Measurements from ENCODE around the gene R3HDM1. TPM values are rescaled to one million over a fixed set of nuclear protein-coding genes. Genes with fewer than 3 reads are reported as not detected.

Gene R3HDM1
- polyA plus RNA-seq, 1 donor from 2014 or later, result 30.3 TPM

DNA sequence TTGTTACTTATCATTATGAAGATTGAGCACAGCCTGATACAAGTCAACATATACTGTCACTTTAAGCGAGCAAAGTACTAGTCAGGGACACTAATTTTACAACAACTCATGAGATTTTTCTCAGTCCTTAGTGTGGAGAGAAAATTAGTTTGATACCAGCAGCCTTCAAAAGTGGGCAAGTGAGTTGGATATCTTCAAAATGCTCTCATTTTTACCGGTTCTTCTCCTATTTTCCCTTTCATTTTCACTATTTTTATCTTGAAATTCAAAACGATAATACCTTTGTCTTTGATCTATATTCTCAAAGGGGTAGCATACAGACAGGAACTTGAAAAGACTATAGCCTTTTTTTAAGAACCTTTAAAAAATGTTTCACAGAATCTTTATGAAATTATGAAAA, 158.4 kb downstream of the R3HDM1 start:
- H4K20me1 ChIP-seq (ENCODE audit: insufficient read depth), result no peaks in the 10 kb centered on the region
- H3F3A ChIP-seq (ENCODE audit: insufficient read depth, low read length, poor library complexity, severe bottlenecking), result no peaks in the 10 kb centered on the region
- no peaks in the 10 kb centered on the region for H3K79me2 ChIP-seq (replicated peaks; ENCODE audit: insufficient read depth, low read length)
- H3K27me3 ChIP-seq (ENCODE audit: insufficient read depth, low read depth, low read length), result no peaks in the 10 kb centered on the region
- H3K9me2 ChIP-seq (ENCODE audit: insufficient read depth, low read length), result no peaks in the 10 kb centered on the region
- no peak overlapping the region for H2AFZ ChIP-seq (ENCODE audit: low read depth, low read length)
- H3K4me2 ChIP-seq (ENCODE audit: low read length), result no peak overlapping the region
- no peak overlapping the region for H3K4me3 ChIP-seq (ENCODE audit: low read length)
- no peak overlapping the region for H3K9ac ChIP-seq (ENCODE audit: low read length)
- H3K27ac ChIP-seq (ENCODE audit: low read length), result no peak overlapping the region
- TF ChIP-seq CTCF (IDR thresholded peaks at IDR 0.05; ENCODE audit: poor library complexity, severe bottlenecking) (no peak), EP300 (conservative IDR thresholded peaks at IDR 0.05; ENCODE audit: poor library complexity, severe bottlenecking) (no peak), MXI1 (conservative IDR thresholded peaks at IDR 0.05; ENCODE audit: poor library complexity, severe bottlenecking) (no peak), TAF1 (IDR thresholded peaks at IDR 0.05; ENCODE audit: low read depth) (no peak)
- H3K36me3 ChIP-seq (ENCODE audit: insufficient read depth, low read length), result no peaks in the 10 kb centered on the region
- no peaks in the 10 kb centered on the region for H3K9me3 ChIP-seq (ENCODE audit: low read length)

DNA sequence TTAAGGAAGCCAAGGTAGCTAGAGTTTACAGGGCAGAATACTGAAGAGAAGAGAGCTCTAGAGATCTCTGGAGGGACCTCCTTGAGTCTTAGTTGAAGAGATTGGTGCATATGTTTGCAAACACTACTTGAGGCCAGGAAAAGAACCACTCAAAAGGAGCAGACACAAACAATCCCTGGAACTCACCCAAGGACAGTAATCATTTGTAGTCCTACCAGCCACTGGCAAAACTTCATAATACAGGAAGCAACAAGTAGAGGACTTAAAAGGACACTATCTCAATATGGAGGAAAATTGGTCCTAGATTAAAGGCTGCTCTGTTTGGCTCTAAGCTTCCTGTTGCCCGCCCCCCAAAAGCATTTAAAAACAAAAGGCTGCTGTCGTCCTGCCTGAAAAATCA, 163.4 kb downstream of the R3HDM1 start:
- Histone ChIP-seq H4K20me1 (ENCODE audit: insufficient read depth) (no peaks in the 10 kb centered on the region), H3K4me2 (ENCODE audit: low read length) (no peak overlapping the region), H3K9ac (ENCODE audit: low read length) (no peak overlapping the region), H3F3A (ENCODE audit: insufficient read depth, low read length, poor library complexity, severe bottlenecking) (no peaks in the 10 kb centered on the region), H2AFZ (ENCODE audit: low read depth, low read length) (no peak overlapping the region), H3K9me3 (ENCODE audit: low read length) (no peaks in the 10 kb centered on the region), H3K4me3 (ENCODE audit: low read length) (no peak overlapping the region), H3K27ac (ENCODE audit: low read length) (no peak overlapping the region), H3K27me3 (ENCODE audit: insufficient read depth, low read depth, low read length) (no peaks in the 10 kb centered on the region), H3K36me3 (ENCODE audit: insufficient read depth, low read length) (no peaks in the 10 kb centered on the region), H3K79me2 (replicated peaks; ENCODE audit: insufficient read depth, low read length) (no peaks in the 10 kb centered on the region), H3K9me2 (ENCODE audit: insufficient read depth, low read length) (no peaks in the 10 kb centered on the region)
- TF ChIP-seq EP300 (conservative IDR thresholded peaks at IDR 0.05; ENCODE audit: poor library complexity, severe bottlenecking) (no peak), TAF1 (IDR thresholded peaks at IDR 0.05; ENCODE audit: low read depth) (no peak), EZH2 (IDR thresholded peaks at IDR 0.05; ENCODE audit: borderline replicate concordance, insufficient read depth, low read length, poor library complexity, severe bottlenecking) (no peak), RAD21 (conservative IDR thresholded peaks at IDR 0.05) (no peak), CTCF (IDR thresholded peaks at IDR 0.05; ENCODE audit: poor library complexity, severe bottlenecking) (no peak), REST (IDR thresholded peaks at IDR 0.05; ENCODE audit: borderline replicate concordance) (no peak), SMC3 (conservative IDR thresholded peaks at IDR 0.05; ENCODE audit: poor library complexity) (no peak), MXI1 (conservative IDR thresholded peaks at IDR 0.05; ENCODE audit: poor library complexity, severe bottlenecking) (no peak), POLR2AphosphoS5 (IDR thresholded peaks at IDR 0.05) (no peak)
